Upper lobe of right lung (tissue), 1 donor: Measurements from ENCODE around the gene LEMD3. TPM values are rescaled to one million over a fixed set of nuclear protein-coding genes. Genes with fewer than 3 reads are reported as not detected.

Source experiments
- ATAC-seq: fragments of 200-7000 bp; cut with Tn5 transposase; one replicate; pipeline ENCODE4 v1.9.1; 2020; ENCODE audit warnings: mild to moderate bottlenecking, moderate library complexity
- DNase-seq: peaks from one replicate; pipeline ENCODE4 v3.0.0-alpha.2; 2020
- H3K27ac ChIP-seq: fragments of 200-600 bp; one replicate; pipeline ENCODE4 v1.8.0; 2022
- H3K27me3 ChIP-seq: fragments of 200-600 bp; one replicate; pipeline ENCODE4 v1.8.0; 2022; ENCODE audit warnings: mild to moderate bottlenecking
- H3K36me3 ChIP-seq: fragments of 200-600 bp; one replicate; pipeline ENCODE4 v1.8.0; 2022
- H3K4me1 ChIP-seq: fragments of 200-600 bp; one replicate; pipeline ENCODE4 v1.8.0; 2022
- H3K4me3 ChIP-seq: fragments of 200-600 bp; one replicate; pipeline ENCODE4 v1.8.0; 2022; ENCODE audit warnings: mild to moderate bottlenecking
- H3K9me3 ChIP-seq: fragments of 200-600 bp; one replicate; pipeline ENCODE4 v1.8.0; 2022
- CTCF ChIP-seq: fragments of 200-600 bp; IDR thresholded peaks from one replicate; pipeline ENCODE4 v1.8.0; 2022; ENCODE audit warnings: antibody characterized with exemption
- intact Hi-C: fragments of 100-400 bp; cut with DNase I; formaldehyde crosslinking; loops from one replicate; pipeline ENCODE4 v1.11.0; 2022
- total RNA-seq: library from RNA; stranded (reverse); fragmentation: NEBNext Ultra II Directional; extraction: Animal tissue kit (Norgen Biotek cat#: 25700); gene quantifications from one replicate; pipeline ENCODE4 v1.2.1, GENCODE V29; 2021
- donor health status: DM: no; HTN: yes; CAD: no; lungs with severe emphysema.

The LEMD3 gene
- total RNA-seq, 1 donor from 2014 or later = 33.1 TPM

- DNase-seq = no peak
- TF ChIP-seq CTCF = no peak
- no peak for ATAC-seq
- no peaks in the 10 kb centered on the region for H3K27me3 ChIP-seq
- intact Hi-C loops = no loop called here
- H3K4me1 ChIP-seq = no peaks in the 10 kb centered on the region
- H3K4me3 ChIP-seq = no peak overlapping the region
- H3K27ac ChIP-seq = no peak overlapping the region
- H3K36me3 ChIP-seq = no peaks in the 10 kb centered on the region
- no peaks in the 10 kb centered on the region for H3K9me3 ChIP-seq
These were observed 124.4 kb downstream of the LEMD3 start for GRCh38 chr12:65293735-65294134.

GRCh38 chr12:65294641-65295262 is 125.4 kb downstream of the LEMD3 start:
- Histone ChIP-seq H3K4me3 (no peak overlapping the region), H3K27me3 (no peaks in the 10 kb centered on the region), H3K9me3 (no peaks in the 10 kb centered on the region), H3K27ac (no peak overlapping the region), H3K4me1 (no peaks in the 10 kb centered on the region), H3K36me3 (no peaks in the 10 kb centered on the region)
- intact Hi-C loops = no loop called here
- TF ChIP-seq CTCF = no peak
- no peak for DNase-seq
- ATAC-seq = no peak

- no peaks in the 10 kb centered on the region for H3K9me3 ChIP-seq
These were observed 127.3 kb downstream of the LEMD3 start for GRCh38 chr12:65296508-65297265.

More at GRCh38 chr12:65296508-65297265, 127.3 kb downstream of the LEMD3 start:
- Histone ChIP-seq H3K4me1 (no peaks in the 10 kb centered on the region), H3K4me3 (no peak overlapping the region), H3K27me3 (no peaks in the 10 kb centered on the region), H3K36me3 (no peaks in the 10 kb centered on the region), H3K27ac (no peak overlapping the region)
- ATAC-seq (no peak), DNase-seq (no peak)
- intact Hi-C loops = no loop called here
- TF ChIP-seq CTCF = no peak

Other genes starting within 250 kb of the LEMD3 start
- gene WIF1, start 48.3 kb upstream of the LEMD3 start, total RNA-seq = 171 TPM
- gene MSRB3, start 109.1 kb downstream of the LEMD3 start, total RNA-seq = 61.3 TPM